GM21825 (cell line): ENCODE results near the gene PTCH2.
"Not testable (repeated sequence)": the region's sequence is repeated elsewhere in the genome, so short reads cannot be mapped to it uniquely, and the experiment has no call there.

Source experiments
- ATAC-seq: cut with Tn5 transposase; IDR thresholded peaks from one replicate; pipeline ENCODE4 v1.9.1; 2021; ENCODE audit warnings: mild to moderate bottlenecking, moderate library complexity; ENCODE audit not compliant: unreplicated experiment

PTCH2 gene

GRCh38 chr1:44819608-44820327 lies 23.3 kb downstream of the PTCH2 start:
- ATAC-seq: peak; percentile 68

GRCh38 chr1:44819196-44819607 lies 23.9 kb downstream of the PTCH2 start:
- ATAC-seq: peak; percentile 8

- ATAC-seq: no peak
Measured at GRCh38 chr1:44817771-44818495, 25.1 kb downstream of the PTCH2 start.

DNA sequence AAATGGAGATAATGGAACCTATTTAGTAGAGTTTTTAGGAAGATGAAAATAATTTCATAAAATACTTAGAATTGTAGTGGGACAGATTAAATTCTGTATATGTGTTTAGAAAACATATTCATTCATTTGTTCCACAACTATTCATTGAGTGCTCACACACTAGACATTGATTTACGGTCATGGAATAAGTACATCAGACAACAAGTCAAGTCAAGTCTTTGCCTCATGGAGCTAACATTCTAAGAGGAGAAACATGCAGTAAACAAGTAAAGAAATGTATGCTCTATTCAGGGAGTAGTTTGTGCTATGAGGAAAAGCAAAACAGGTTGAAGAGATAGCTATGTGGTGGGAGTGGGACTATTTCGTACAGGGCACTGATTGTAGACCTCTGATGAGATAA lies 25.7 kb downstream of the PTCH2 start:
- ATAC-seq: no peak

DNA sequence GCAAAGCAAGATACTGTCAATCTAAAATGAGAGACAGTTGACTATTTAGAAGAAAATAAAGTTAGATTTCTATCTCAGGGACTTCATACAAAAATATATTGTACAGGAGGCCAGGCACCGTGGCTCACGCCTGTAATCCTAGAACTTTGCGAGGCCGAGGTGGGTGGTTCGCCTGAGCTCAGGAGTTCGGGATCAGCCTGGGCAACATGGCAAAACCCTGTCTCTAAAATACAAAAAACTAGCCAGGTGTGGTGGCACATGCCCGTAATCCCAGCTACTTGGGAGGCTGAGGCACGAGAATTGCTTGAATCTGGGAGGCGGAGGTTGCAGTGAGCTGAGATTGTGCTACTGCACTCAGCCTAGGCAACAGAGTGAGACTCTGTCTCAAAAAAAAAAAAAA lies 27.1 kb downstream of the PTCH2 start:
- not testable (repeated sequence) for ATAC-seq

GRCh38 chr1:44812822-44813543 lies 30.1 kb downstream of the PTCH2 start:
- ATAC-seq: no peak

GRCh38 chr1:44811234-44811633 lies 31.8 kb downstream of the PTCH2 start:
- no peak for ATAC-seq

DNA sequence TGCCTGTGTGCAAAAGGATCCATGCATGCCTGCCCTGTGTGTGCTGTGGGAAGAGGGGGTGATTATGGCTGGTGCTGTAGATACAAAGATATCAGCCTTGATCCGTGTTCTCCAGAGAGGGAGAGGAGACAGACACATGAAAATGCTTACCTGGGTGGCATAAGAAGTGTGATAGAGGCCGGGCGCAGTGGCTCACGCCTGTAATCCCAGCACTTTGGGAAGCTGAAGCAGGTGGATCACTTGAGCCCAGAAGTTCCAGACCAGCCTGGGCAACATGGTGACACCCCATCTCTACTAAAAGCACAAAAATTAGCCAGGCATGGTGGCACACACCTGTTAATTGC lies 32.3 kb downstream of the PTCH2 start:
- ATAC-seq: not testable (repeated sequence)

GRCh38 chr1:44810101-44810761 lies 32.8 kb downstream of the PTCH2 start:
- no peak for ATAC-seq

DNA sequence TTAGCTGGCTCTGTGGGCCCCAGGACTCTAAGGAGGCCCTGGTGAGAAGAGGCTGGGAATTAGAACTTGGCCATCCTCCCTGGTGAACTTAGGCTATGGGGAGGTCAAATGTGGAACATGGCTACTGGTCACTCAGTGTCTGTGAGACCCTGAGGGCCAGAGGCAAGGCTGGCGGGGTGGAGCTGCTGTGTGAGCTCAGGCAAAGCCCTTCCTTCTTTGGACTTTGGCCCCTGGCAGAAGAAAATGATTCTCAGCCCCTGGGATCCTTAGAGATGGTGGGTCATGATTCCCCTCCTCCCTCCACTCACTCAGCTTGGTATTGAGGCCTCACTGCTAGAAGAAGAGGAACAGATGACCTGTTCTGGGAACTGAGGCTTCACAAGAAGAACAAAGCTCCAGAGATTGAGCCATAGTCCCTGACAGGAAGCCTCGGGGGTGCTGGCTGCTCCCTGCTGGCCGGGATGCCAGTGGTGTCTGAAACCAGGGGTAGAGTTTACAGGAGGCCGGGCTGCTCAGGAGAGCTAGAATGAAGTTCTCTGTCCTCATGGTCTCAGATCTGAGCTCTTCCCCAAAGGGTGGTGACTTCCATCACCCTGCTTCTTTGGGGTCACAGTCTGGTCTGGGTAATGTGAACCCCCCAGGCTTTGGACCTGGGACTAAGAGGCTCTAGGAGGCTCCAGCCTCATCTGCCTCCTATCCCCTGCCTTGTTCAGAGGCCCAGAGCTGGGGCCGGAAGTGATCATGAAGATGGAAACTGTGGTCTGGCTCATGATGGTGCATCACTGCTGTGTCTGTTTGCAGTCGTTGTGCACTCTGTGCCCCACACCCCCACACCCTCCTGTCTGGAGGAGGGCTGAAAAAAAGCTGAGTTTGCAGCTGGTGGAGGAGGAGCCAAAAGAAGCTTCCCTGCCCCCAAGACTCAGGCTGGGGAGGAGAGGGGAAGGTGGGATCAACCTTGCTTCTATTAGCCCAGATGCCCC lies 33.8 kb downstream of the PTCH2 start:
- ATAC-seq: peak; percentile 39

GRCh38 chr1:44808063-44808937 lies 34.8 kb downstream of the PTCH2 start, which contains the start of gene BTBD19:
BTBD19 (plus strand) TSS chr1:44808523; CDS start chr1:44808821, 298 bp downstream.
- ATAC-seq: peak; percentile 29

DNA sequence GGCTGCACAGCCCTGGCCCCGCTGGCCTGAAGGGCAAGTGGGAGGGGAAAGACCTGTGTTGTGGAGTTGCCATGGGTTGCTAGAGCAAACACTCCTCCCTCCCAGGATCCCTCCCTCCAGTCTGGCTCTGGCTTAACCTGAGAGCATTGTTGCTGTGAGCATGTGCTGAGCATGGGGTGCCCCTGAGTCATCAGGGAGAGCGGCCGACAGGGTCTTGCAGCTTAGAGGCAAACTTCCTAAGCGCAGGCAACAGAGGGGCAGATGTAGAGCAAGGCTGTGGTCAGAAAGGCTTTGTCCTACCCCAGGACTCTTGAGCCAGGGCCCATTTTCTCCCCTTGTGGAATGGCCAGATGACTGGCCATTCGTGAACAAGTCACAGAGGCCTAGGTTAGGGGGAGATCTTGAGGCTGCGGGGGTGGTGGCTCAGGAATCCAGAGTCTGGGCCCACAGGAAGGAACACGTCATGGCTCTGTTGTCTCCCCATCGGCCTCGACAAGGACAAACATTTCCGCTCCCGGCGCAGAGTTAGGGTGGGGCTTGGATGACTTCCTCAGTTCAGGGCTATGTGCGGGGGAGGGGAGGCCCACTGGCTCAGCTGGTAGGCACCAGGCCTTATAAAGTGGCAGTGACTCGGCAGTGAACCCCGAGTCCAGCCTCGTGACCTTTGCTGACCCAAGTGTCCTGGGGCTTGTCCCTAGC lies 35.5 kb downstream of the PTCH2 start:
- peak; percentile 33 for ATAC-seq

DNA sequence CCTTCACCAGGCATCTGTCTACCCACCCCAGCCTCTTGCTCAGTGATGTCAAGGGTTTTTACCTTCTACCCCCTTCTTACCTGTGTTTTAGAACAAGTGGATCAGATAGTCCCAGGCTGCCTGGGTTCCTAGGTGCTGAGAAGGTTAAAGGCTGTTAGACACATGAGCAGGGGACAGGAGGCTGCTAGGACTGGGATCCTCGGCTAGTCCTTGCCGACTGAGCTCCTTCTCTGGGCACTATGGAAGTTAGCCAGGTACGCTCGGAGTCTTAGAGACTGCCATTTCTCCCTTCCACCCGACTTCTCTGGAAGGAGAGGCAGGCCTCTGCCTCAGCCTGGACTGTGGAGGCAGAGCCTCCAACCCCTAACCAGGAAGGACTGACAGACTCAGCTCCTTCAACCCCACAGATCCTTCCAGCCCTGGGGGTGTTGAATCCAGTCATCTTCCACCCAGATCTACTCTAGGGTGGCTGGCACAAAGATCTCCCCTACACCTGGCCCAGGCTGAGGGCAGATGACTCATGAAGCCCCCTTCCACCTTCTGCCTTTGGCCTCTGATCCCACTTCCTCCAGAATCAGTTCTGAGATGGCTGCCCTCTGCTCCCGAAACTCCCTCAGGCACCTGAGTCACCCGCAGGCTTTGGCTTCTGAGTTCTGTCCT lies 36.2 kb downstream of the PTCH2 start, which contains the start of gene DYNLT4:
TSS of gene DYNLT4 (minus strand) at position 648 of the 660 bp plus-strand sequence. CDS start 683 bp downstream, outside the sequence.
- no peak for ATAC-seq

GRCh38 chr1:44806025-44806703 lies 36.9 kb downstream of the PTCH2 start:
- ATAC-seq: no peak

DNA sequence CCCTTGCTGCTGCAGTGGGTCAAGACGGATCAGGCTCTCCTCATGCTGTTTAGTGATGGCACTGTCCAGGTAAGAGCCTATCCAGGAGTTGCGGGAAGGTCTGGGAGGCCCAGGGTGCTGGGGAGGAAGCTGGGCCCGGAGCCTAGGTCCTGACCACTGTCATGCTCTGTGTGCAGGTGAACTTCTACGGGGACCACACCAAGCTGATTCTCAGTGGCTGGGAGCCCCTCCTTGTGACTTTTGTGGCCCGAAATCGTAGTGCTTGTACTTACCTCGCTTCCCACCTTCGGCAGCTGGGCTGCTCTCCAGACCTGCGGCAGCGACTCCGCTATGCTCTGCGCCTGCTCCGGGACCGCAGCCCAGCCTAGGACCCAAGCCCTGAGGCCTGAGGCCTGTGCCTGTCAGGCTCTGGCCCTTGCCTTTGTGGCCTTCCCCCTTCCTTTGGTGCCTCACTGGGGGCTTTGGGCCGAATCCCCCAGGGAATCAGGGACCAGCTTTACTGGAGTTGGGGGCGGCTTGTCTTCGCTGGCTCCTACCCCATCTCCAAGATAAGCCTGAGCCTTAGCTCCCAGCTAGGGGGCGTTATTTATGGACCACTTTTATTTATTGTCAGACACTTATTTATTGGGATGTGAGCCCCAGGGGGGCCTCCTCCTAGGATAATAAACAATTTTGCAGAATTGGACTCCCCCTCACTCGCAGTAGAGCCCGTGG lies 37.6 kb downstream of the PTCH2 start:
- no peak for ATAC-seq

DNA sequence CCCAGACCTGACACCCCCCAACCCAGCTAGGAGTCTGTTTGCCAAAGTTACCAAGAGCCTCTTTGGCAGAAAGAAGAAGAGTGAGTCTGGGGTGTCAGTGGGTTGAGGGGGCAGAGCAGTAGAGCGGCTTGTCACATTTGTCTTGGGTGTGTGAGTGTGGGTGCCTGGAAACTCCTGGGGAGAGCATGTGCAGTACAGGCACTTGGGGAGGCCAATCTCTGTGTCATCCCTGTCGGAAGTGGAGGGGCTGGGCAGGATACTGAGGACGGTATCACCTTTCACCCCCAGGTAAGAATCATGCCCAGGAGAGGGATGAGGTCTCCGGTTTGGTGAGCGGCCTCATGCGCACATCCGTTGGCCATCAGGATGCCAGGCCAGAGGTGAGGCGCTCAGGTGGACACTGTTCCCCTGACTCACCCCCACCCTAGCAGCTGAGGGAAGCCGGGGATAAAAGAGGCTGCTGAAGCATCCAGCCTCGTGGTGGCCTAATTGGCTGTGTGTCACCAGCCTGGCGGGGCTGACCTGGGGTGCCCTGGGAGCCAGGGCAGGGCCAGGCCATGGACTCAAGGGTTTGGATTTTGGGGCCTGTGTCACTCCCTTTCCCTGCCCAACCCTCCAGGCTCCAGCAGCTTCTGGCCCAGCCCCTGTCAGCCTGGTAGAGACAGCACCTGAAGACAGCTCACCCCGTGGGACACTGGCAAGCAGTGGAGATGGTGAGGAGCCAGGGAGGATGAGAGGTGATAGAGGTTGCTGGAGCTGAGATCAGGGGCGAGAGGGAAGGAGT lies 39.5 kb downstream of the PTCH2 start:
- ATAC-seq: no peak
